GM23338 (cell line): ENCODE measurements around the gene ACO2. TPM values are rescaled to one million over a fixed set of nuclear protein-coding genes. Genes with fewer than 3 reads are reported as not detected.

Experiments used
- ATAC-seq: fragments of 200-7000 bp; cut with Tn5 transposase; 3 replicates; pipeline ENCODE4 v1.9.1; 2020
- DNase-seq: peaks from one replicate; pipeline ENCODE4 v3.0.0-alpha.2; 2015; ENCODE audit warnings: low spot score
- H2AFZ ChIP-seq: fragments of 200-600 bp; sonication (generic); 2 replicates; pipeline ENCODE4 v1.8.0; 2016; ENCODE audit warnings: antibody characterized with exemption, mild to moderate bottlenecking, moderate library complexity
- H3F3A ChIP-seq: fragments of 200-600 bp; sonication (generic); replicated peaks from 2 replicates; pipeline ENCODE4 v1.8.0; 2017; ENCODE audit warnings: antibody characterized with exemption, mixed run types, low read depth
- H3K27ac ChIP-seq: fragments of 200-600 bp; sonication (generic); 2 replicates; pipeline ENCODE4 v1.6.1; 2016; ENCODE audit warnings: low read depth
- H3K27me3 ChIP-seq: fragments of 200-600 bp; sonication (generic); 2 replicates; pipeline ENCODE4 v1.8.0; 2016; ENCODE audit warnings: mild to moderate bottlenecking, mixed run types, moderate library complexity; ENCODE audit not compliant: insufficient read depth
- H3K36me3 ChIP-seq: fragments of 200-600 bp; sonication (generic); 2 replicates; pipeline ENCODE4 v1.8.0; 2016; ENCODE audit warnings: mild to moderate bottlenecking; ENCODE audit not compliant: insufficient read depth
- H3K4me1 ChIP-seq: fragments of 200-600 bp; sonication (generic); 2 replicates; pipeline ENCODE4 v1.8.0; 2016; ENCODE audit warnings: mild to moderate bottlenecking, moderate library complexity; ENCODE audit not compliant: insufficient read depth
- H3K4me2 ChIP-seq: fragments of 200-600 bp; sonication (generic); 2 replicates; pipeline ENCODE4 v1.7.1; 2017; ENCODE audit warnings: mixed run types
- H3K4me3 ChIP-seq: fragments of 200-600 bp; sonication (generic); 2 replicates; pipeline ENCODE4 v1.6.1; 2016; ENCODE audit warnings: mixed run types
- H3K79me2 ChIP-seq: fragments of 200-600 bp; sonication (generic); replicated peaks from 2 replicates; pipeline ENCODE4 v1.8.0; 2017; ENCODE audit warnings: mild to moderate bottlenecking; ENCODE audit not compliant: insufficient read depth
- H3K9me2 ChIP-seq: fragments of 200-600 bp; sonication (generic); 2 replicates; pipeline ENCODE4 v1.8.0; 2017; ENCODE audit not compliant: insufficient read depth
- H4K20me1 ChIP-seq: fragments of 200-600 bp; sonication (generic); replicated peaks from 2 replicates; pipeline ENCODE4 v1.8.0; 2017; ENCODE audit warnings: mild to moderate bottlenecking; ENCODE audit not compliant: insufficient read depth
- H3K27ac Mint-ChIP-seq: 2 replicates; pipeline ENCODE4 v1.8.0; 2020; ENCODE audit warnings: inconsistent platforms, mild to moderate bottlenecking, moderate library complexity, mixed read lengths
- H3K27me3 Mint-ChIP-seq: 3 replicates; pipeline ENCODE4 v1.8.0; 2022; ENCODE audit warnings: low read depth, mild to moderate bottlenecking, moderate library complexity, mixed read lengths, inconsistent platforms; ENCODE audit not compliant: insufficient read depth, poor library complexity
- H3K36me3 Mint-ChIP-seq: 3 replicates; pipeline ENCODE4 v1.8.0; 2021; ENCODE audit warnings: low read depth, mild to moderate bottlenecking, inconsistent platforms, moderate library complexity, mixed read lengths
- H3K4me1 Mint-ChIP-seq: 3 replicates; pipeline ENCODE4 v1.8.0; 2020; ENCODE audit warnings: mild to moderate bottlenecking, inconsistent platforms, mixed read lengths
- H3K4me3 Mint-ChIP-seq: 3 replicates; pipeline ENCODE4 v1.8.0; 2021; ENCODE audit warnings: moderate library complexity, mild to moderate bottlenecking, inconsistent platforms, mixed read lengths
- H3K9me3 Mint-ChIP-seq: 3 replicates; pipeline ENCODE4 v1.8.0; 2020; ENCODE audit warnings: moderate library complexity, mild to moderate bottlenecking, inconsistent platforms, mixed read lengths
- CREB1 ChIP-seq: fragments of 250-450 bp; sonication (Bioruptor Pico); IDR thresholded peaks from 2 replicates; pipeline ENCODE4 v1.5.0; 2020; ENCODE audit warnings: low read depth, mild to moderate bottlenecking, moderate library complexity
- CTCF ChIP-seq, 2 experiments: fragments of 200-600 bp in 1 of 2; sonication (generic) in 1 of 2; conservative IDR thresholded peaks; 2 replicates each; pipeline versions ENCODE4 v1.5.1 to v1.6.1; 2016 to 2017; ENCODE audit warnings: antibody characterized with exemption in 2 of 2, low read depth in 2 of 2, mild to moderate bottlenecking in 2 of 2, moderate library complexity in 1 of 2
- EZH2 ChIP-seq: fragments of 200-600 bp; sonication (generic); IDR thresholded peaks from one replicate; pipeline ENCODE4 v1.8.0; 2017; ENCODE audit warnings: antibody characterized with exemption, mild to moderate bottlenecking, low read depth; ENCODE audit not compliant: unreplicated experiment
- POLR2AphosphoS5 ChIP-seq: IDR thresholded peaks from 2 replicates; pipeline ENCODE4 v1.6.1; 2016; ENCODE audit warnings: antibody characterized with exemption, low read depth
- STAT1 ChIP-seq: IDR thresholded peaks from one replicate; pipeline ENCODE4 v1.6.1; 2016; ENCODE audit warnings: antibody characterized with exemption; ENCODE audit not compliant: unreplicated experiment
- ZNF114 ChIP-seq: fragments of 250-450 bp; sonication (Bioruptor Pico); IDR thresholded peaks from 2 replicates; pipeline ENCODE4 v1.5.0; 2020; ENCODE audit warnings: mild to moderate bottlenecking, moderate library complexity
- ZNF331 ChIP-seq: fragments of 250-450 bp; sonication (Bioruptor Pico); IDR thresholded peaks from 2 replicates; pipeline ENCODE4 v1.5.0; 2020; ENCODE audit warnings: low read depth, mild to moderate bottlenecking, moderate library complexity
- ZNF462 ChIP-seq: fragments of 250-450 bp; sonication (Bioruptor Pico); IDR thresholded peaks from 2 replicates; pipeline ENCODE4 v1.5.0; 2020; ENCODE audit warnings: mild to moderate bottlenecking, moderate library complexity
- polyA plus RNA-seq: library from polyadenylated mRNA; unstranded; fragments of >200 nt; fragmentation: Nextera tagmentation; extraction: Ambion mirVana; gene quantifications from 2 replicates; pipeline ENCODE4 v1.2.1, GENCODE V29; 2016
- total RNA-seq: library from RNA; depleted of rRNA; stranded (reverse); fragments of >200 nt; shearing (Covaris generic); gene quantifications from 2 replicates; pipeline ENCODE4 v1.2.3, GENCODE V29; 2014

ACO2 gene
- total and polyA plus RNA-seq, 2 experiments from 2014 or later = 36.2 to 79.7 TPM

- TF ChIP-seq ZNF462 = no peak
- TF ChIP-seq CREB1 (CRISPR knock-in tag) = no peak
- TF ChIP-seq ZNF331 = no peak
- no peak for TF ChIP-seq CTCF (conservative IDR thresholded peaks at IDR 0.05; ENCODE audit: low read depth in 2 of 2)
- no peak for TF ChIP-seq POLR2AphosphoS5
- TF ChIP-seq EZH2 = no peak
Measured at GRCh38 chr22:41470886-41471285, 2.0 kb downstream of the ACO2 start (continued).

GRCh38 chr22:41471568-41471967 lies 2.7 kb downstream of the ACO2 start:
- Histone ChIP-seq H3K36me3 (peaks cover 12% of the 10 kb centered on the region), H3K4me1 (peaks cover 14% of the 10 kb centered on the region), H4K20me1 (peaks cover 5% of the 10 kb centered on the region), H2AFZ (no peak overlapping the region), H3K4me2 (no peak overlapping the region), H3K79me2 (peaks cover 93% of the 10 kb centered on the region), H3K27ac (no peak overlapping the region), H3F3A (peaks cover 12% of the 10 kb centered on the region), H3K9me2 (no peaks in the 10 kb centered on the region), H3K27me3 (no peaks in the 10 kb centered on the region), H3K4me3 (no peak overlapping the region)
- Mint-ChIP-seq H3K27me3 (peaks cover 8% of the 10 kb centered on the region), H3K36me3 (peaks cover 21% of the 10 kb centered on the region), H3K4me1 (peaks cover 20% of the 10 kb centered on the region), H3K9me3 (no peaks in the 10 kb centered on the region), H3K27ac (no peak overlapping the region), H3K4me3 (no peak overlapping the region)
- ATAC-seq (no peak), DNase-seq (no peak)
- TF ChIP-seq ZNF462 (no peak), ZNF331 (no peak), STAT1 (no peak), ZNF114 (CRISPR knock-in tag) (no peak)
